Mucosa of descending colon (tissue), 3 donors: ENCODE results near the gene STK40. TPM values are rescaled to one million over a fixed set of nuclear protein-coding genes. Genes with fewer than 3 reads are reported as not detected.

ENCODE experiments used
- ATAC-seq: fragments of 200-7000 bp; cut with Tn5 transposase; one replicate; pipeline ENCODE4 v1.9.1; 2020; ENCODE audit warnings: mild to moderate bottlenecking, moderate library complexity
- DNase-seq, 3 donors: peaks; one replicate each; pipeline ENCODE4 v3.0.0-alpha.2; 2020
- H3K36me3 ChIP-seq: fragments of 200-600 bp; one replicate; pipeline ENCODE4 v1.8.0; 2021; ENCODE audit warnings: low read depth, mild to moderate bottlenecking
- H3K4me1 ChIP-seq: fragments of 200-600 bp; one replicate; pipeline ENCODE4 v1.8.0; 2021; ENCODE audit warnings: low read depth, mild to moderate bottlenecking
- H3K4me3 ChIP-seq: fragments of 200-600 bp; one replicate; pipeline ENCODE4 v1.8.0; 2021; ENCODE audit warnings: mild to moderate bottlenecking
- H3K9me3 ChIP-seq: fragments of 200-600 bp; one replicate; pipeline ENCODE4 v1.8.0; 2021; ENCODE audit warnings: mild to moderate bottlenecking
- CTCF ChIP-seq: fragments of 200-600 bp; IDR thresholded peaks from one replicate; pipeline ENCODE4 v1.8.0; 2022; ENCODE audit warnings: antibody characterized with exemption, mild to moderate bottlenecking
- intact Hi-C, 2 donors: fragments of 100-400 bp; cut with DNase I in 1 of 2; cut with micrococcal nuclease in 1 of 2; formaldehyde crosslinking; loops; one replicate each; pipeline versions ENCODE4 v1.11.0 to v1.11.1; 2022; cut with DNase I, micrococcal nuclease
- total RNA-seq, 3 donors: library from RNA; stranded (reverse); fragmentation: NEBNext Ultra II Directional in 2 of 3; extraction: Animal tissue kit (Norgen Biotek cat#: 25700) in 2 of 3; gene quantifications; one replicate each; pipeline versions ENCODE4 v1.2.1 to v1.2.4, GENCODE V29; 2021 to 2023
- donor health status: DM: no; HTN: no; CAD: no; lungs with moderate emphysema.
- donor health status: DM: no; HTN: no; CAD: no.
- donor health status: DM: no; HTN: yes; CAD: no.

Gene STK40
- total RNA-seq, 3 donors from 2014 or later: 51.5 to 85.0 (median 59.4) TPM

GRCh38 chr1:36326499-36326898 is 59.2 kb downstream of the STK40 start:
- no peaks in the 10 kb centered on the region for H3K9me3 ChIP-seq
- DNase-seq (peak in 2 of 3 donors; percentile 28 to 33), ATAC-seq (no peak)
- H3K36me3 ChIP-seq: no peaks in the 10 kb centered on the region
- intact Hi-C loops: no loop called here
- H3K4me3 ChIP-seq: no peak overlapping the region
- H3K4me1 ChIP-seq: peaks cover 20% of the 10 kb centered on the region
- no peak for TF ChIP-seq CTCF

GRCh38 chr1:36324353-36324703 is 61.4 kb downstream of the STK40 start:
- no peak for ATAC-seq
- no peak for DNase-seq
- TF ChIP-seq CTCF: no peak
- Histone ChIP-seq H3K9me3 (no peaks in the 10 kb centered on the region), H3K4me1 (peaks cover 20% of the 10 kb centered on the region), H3K4me3 (no peak overlapping the region), H3K36me3 (no peaks in the 10 kb centered on the region)
- intact Hi-C loops: no loop called here

GRCh38 chr1:36323636-36324352 is 61.9 kb downstream of the STK40 start, which contains the start of gene EVA1B:
Gene EVA1B, minus strand, starts transcription at chr1:36323645. Its CDS starts 608 bp downstream, at chr1:36323037.
- no peak for TF ChIP-seq CTCF
- no peaks in the 10 kb centered on the region for H3K9me3 ChIP-seq
- ATAC-seq (peak; percentile 60), DNase-seq (peak; percentile 66 to 84 (median 83))
- H3K4me1 ChIP-seq: peaks cover 20% of the 10 kb centered on the region
- H3K36me3 ChIP-seq: no peaks in the 10 kb centered on the region
- peak within 1 kb of the TSS; percentile 36 for H3K4me3 ChIP-seq
- intact Hi-C loops: no loop called here

- ATAC-seq (peak; percentile 26), DNase-seq (peak; percentile 34 to 75 (median 61))
- intact Hi-C loops: no loop called here
- peaks cover 20% of the 10 kb centered on the region for H3K4me1 ChIP-seq
- no peaks in the 10 kb centered on the region for H3K9me3 ChIP-seq
- no peak for TF ChIP-seq CTCF
- H3K36me3 ChIP-seq: no peaks in the 10 kb centered on the region
- H3K4me3 ChIP-seq: peak overlapping the region; percentile 36
These were observed 62.7 kb downstream of the STK40 start for GRCh38 chr1:36322786-36323635.

GRCh38 chr1:36322041-36322785 is 63.5 kb downstream of the STK40 start:
- no peak for ATAC-seq
- Histone ChIP-seq H3K36me3 (no peaks in the 10 kb centered on the region), H3K4me1 (peaks cover 20% of the 10 kb centered on the region), H3K4me3 (no peak overlapping the region), H3K9me3 (no peaks in the 10 kb centered on the region)
- intact Hi-C loops: no loop called here
- no peak for TF ChIP-seq CTCF
- DNase-seq: peak in 1 of 3 donors; percentile 34
